IgD-negative memory B cell (primary cell): Measurements from ENCODE around the gene KCNN1. TPM values are rescaled to one million over a fixed set of nuclear protein-coding genes. Genes with fewer than 3 reads are reported as not detected.

Experiments used
- H3K27ac Mint-ChIP-seq, 3 donors: one replicate each; pipeline ENCODE4 v1.8.0; 2020 to 2022; ENCODE audit warnings: mild to moderate bottlenecking in 3 of 3, mixed read lengths in 3 of 3, moderate library complexity in 1 of 3
- H3K27me3 Mint-ChIP-seq: one replicate; pipeline ENCODE4 v1.8.0; 2021; ENCODE audit warnings: mixed read lengths
- H3K36me3 Mint-ChIP-seq: one replicate; pipeline ENCODE4 v1.8.0; 2020; ENCODE audit warnings: mild to moderate bottlenecking, mixed read lengths
- H3K4me1 Mint-ChIP-seq, 3 donors: one replicate each; pipeline ENCODE4 v1.8.0; 2020 to 2022; ENCODE audit warnings: mixed read lengths in 3 of 3, mild to moderate bottlenecking in 1 of 3
- H3K4me3 Mint-ChIP-seq, 4 donors: one replicate each; pipeline ENCODE4 v1.8.0; 2020 to 2022; ENCODE audit warnings: mild to moderate bottlenecking in 4 of 4, mixed read lengths in 4 of 4, moderate library complexity in 3 of 4
- H3K9me3 Mint-ChIP-seq, 3 donors: one replicate each; pipeline ENCODE4 v1.8.0; 2020 to 2021; ENCODE audit warnings: mixed read lengths in 3 of 3, mild to moderate bottlenecking in 1 of 3
- polyA plus RNA-seq: library from polyadenylated mRNA; unstranded; fragments of 300-500 nt; fragmentation: Illumina TruSeq; gene quantifications from one replicate; pipeline ENCODE4 v1.2.3, GENCODE V29; 2021

KCNN1 gene
- polyA plus RNA-seq, 1 donor from 2014 or later = not detected

DNA sequence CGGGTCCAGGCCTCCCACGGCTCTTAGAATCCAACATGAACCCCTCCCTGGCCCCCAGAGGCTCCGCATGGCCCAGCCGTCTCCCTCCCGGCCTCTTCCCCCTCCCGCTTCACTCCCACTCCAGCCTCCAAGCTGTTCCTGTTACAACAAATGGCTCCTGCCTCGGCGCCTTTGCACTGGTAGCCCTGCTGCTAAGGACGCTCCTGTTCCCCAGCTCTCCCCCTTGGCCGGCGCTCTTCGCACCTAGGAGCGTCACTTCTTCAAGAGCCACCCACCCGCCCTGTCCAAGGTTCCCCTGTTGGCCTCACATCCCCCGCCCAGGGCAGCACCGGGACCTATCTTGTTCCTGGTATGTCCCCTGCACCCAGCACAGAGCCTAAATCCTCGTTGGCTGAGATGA lies 24.7 kb upstream of the KCNN1 start:
- H3K27me3 Mint-ChIP-seq = no peaks in the 10 kb centered on the region
- H3K27ac Mint-ChIP-seq = peak overlapping the region in 1 of 3 donors; percentile 48
- peaks cover 4% of the 10 kb centered on the region for H3K36me3 Mint-ChIP-seq
- H3K4me1 Mint-ChIP-seq = peaks cover 8 to 11% (median 8%) of the 10 kb centered on the region in 3 donors
- peak overlapping the region in 1 of 4 donors; percentile 79 for H3K4me3 Mint-ChIP-seq
- H3K9me3 Mint-ChIP-seq = no peaks in the 10 kb centered on the region

DNA sequence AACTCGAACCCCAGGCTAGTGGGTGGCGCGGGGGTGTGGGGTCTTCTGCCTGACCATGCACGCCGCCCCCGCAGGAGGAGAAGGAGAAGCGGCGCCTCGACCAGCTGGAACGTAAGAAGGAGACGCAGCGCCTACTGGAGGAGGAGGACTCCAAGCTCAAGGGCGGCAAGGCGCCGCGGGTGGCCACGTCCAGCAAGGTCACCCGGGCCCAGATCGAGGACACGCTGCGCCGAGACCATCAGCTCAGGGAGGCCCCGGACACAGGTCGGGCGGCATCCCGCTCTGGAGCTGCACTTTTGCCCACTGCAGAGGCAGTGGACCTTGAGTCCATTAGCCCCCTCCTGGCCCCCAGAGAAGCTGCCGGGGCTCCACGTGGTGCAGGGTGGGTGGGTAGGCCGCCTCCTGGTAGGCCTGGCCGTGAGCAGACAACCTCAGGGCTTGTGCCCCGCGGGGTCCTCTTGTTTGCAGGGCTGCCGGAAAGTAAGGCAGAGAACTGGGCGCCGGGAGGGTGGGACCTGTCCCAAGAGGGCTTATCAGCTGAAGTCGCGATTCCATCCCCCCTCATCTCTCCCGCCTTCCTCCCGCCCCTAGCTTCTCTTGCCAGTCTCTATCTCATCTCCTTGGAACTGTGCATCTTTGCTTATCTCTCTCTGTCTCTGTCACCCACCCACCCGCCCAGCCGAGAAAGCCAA lies 24.2 kb upstream of the KCNN1 start:
- peaks cover 4% of the 10 kb centered on the region for H3K36me3 Mint-ChIP-seq
- no peaks in the 10 kb centered on the region for H3K9me3 Mint-ChIP-seq
- no peaks in the 10 kb centered on the region for H3K27me3 Mint-ChIP-seq
- peaks cover 10 to 14% (median 13%) of the 10 kb centered on the region in 3 donors for H3K4me1 Mint-ChIP-seq
- peak overlapping the region in 1 of 4 donors; percentile 79 for H3K4me3 Mint-ChIP-seq
- H3K27ac Mint-ChIP-seq = peak overlapping the region in 1 of 3 donors; percentile 48

DNA sequence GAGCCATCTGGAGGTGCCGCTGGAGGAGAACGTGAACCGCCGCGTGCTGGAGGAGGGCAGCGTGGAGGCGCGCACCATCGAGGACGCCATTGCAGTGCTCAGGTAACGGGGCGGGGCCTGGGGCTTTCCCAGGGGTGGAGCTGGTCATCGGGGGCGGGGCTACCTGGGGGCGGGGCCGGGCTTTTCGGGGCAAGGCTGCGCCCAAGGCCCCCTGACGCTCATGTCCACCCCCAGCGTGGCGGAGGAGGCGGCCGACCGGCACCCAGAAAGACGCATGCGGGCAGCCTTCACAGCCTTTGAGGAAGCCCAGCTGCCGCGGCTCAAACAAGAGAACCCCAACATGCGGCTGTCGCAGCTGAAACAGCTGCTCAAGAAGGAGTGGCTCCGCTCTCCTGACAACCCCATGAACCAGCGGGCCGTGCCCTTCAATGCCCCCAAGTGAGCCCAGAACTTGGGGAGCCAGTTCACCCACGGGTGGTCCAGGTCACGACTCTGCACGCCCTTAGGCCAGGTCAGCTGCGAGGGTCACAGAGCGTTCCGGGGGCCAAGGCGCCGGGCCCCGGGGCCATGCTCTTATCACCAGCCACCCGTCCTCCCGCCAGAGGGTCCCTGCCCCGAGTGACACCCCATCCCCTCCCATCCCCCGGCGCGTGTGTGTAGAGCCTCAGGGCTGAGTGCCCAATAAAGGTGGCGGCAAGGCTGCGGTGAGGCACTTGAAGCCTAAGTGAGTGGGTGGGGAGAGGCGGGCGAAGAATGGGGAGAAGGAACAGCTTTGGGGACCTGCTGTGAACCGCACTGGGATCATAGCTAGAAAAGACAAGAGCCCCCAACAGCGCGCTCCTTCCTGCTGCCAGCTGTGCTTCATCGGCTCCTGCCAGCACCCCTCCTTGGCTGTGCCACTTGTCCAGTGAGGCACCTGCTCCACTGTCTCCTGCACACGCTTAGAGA lies 23.4 kb upstream of the KCNN1 start:
- Mint-ChIP-seq H3K27ac (peak overlapping the region in 2 of 3 donors; percentile 87 to 99), H3K4me3 (peak overlapping the region in 1 of 4 donors; percentile 69), H3K27me3 (no peaks in the 10 kb centered on the region), H3K4me1 (peaks cover 10 to 14% (median 13%) of the 10 kb centered on the region in 3 donors), H3K9me3 (no peaks in the 10 kb centered on the region), H3K36me3 (peaks cover 4% of the 10 kb centered on the region)

DNA sequence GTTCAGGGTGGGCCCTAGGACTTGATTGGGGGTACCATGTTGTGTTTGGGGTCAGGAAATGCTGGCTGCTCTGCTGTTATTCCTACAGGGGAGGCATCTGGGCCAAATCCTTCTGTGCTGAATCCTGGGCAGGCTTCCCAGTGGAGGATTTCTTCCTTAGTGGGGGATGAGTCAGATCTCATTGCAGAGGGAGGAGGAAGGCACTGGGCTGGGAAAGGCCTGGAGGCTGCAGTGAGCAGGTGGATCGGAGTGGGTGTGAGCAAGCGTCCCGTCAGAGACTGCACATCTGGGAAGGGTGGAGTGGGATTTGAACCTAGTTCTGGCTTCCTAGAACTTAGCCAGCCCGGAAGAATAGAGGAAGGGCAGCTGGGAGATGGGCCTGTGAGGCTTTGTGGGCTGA lies 22.6 kb upstream of the KCNN1 start:
- Mint-ChIP-seq H3K4me3 (peak overlapping the region in 1 of 4 donors; percentile 69), H3K4me1 (peaks cover 12 to 19% (median 16%) of the 10 kb centered on the region in 3 donors), H3K27ac (peak overlapping the region in 2 of 3 donors; percentile 87 to 99), H3K9me3 (no peaks in the 10 kb centered on the region), H3K27me3 (peaks cover 4% of the 10 kb centered on the region), H3K36me3 (peaks cover 4% of the 10 kb centered on the region)

DNA sequence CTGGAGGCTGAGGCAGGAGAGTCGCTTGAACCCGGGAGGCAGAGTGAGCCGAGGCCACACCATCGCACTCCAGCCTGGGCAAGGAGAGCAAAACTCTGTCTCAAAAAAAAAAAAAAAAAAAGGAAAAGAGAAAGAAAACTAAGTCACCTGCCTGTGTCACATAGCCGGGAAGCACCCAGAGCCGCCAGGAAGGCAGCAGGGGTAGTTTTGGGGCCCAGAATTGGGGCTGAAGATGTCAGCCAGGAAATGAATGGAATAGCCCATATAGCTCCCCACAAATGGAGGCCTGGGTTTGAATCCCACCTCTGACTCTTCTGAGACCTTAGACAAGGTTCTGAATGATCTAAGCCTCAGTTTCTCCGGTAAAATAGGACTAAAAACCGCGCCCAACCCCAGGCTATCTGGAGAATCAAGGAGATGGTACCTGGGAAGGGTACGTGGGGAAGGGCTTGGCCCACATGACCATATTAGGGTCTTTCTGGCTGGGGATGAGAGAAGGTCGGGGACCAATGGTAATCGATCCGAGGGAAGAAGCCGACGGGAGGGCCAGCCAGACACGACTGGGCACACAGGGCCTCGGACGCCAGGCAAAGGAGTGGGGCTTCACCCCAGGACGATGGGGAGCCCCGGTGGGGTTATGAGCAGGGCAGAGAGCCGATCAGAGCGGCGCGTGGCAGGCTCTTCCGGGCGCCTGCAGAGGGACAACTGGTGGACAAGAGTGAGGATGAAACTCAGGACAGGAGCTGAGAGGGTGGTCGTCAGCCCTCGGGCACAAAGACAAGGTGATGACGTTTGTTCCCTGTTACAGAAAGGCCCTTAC lies 19.7 kb upstream of the KCNN1 start:
- Mint-ChIP-seq H3K4me1 (peaks cover 22 to 37% (median 31%) of the 10 kb centered on the region in 3 donors), H3K27me3 (peaks cover 29% of the 10 kb centered on the region), H3K27ac (peak overlapping the region; percentile 95 to 99 (median 99)), H3K9me3 (peaks cover 0 to 2% (median 0%) of the 10 kb centered on the region in 3 donors), H3K4me3 (peak overlapping the region; percentile 86 to 97 (median 92)), H3K36me3 (peaks cover 2% of the 10 kb centered on the region)

DNA sequence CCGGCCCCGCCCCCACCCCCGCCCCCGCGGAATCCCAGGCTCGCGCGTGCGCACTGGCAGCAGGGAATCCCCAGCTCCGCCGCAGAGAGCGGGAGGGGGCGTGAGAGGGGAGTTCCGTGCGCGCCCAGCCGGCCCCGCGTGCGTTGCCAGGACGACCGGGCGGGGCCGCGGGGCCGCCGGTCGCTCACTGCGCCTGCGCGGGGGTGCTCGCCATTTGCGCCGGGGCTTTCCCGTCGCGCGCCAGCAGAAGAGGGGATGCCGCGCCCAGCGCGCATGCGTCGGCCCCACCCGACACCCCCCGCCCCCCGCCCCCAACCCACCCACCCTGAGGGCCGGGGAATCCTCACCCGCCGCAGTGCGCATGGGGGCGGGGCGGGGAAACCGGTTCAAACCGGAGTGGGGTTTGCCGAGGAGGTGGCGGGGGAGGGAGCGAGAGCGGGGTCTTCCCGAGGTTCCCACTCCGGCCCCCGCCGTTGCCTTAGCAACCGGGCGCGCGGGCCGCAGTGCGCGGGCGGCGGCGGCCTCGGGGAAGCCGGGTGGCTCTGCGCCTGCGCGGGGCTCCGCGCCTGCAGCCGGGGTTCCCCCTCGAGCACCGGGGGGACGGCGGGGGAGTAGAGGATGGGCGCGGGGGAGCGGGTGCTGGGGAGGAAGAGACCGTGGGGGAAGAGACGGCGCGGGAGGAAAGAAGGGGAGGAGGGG lies 18.9 kb upstream of the KCNN1 start:
- peak overlapping the region in 2 of 3 donors; percentile 99 for H3K27ac Mint-ChIP-seq
- peaks cover 22 to 37% (median 34%) of the 10 kb centered on the region in 3 donors for H3K4me1 Mint-ChIP-seq
- peaks cover 37% of the 10 kb centered on the region for H3K27me3 Mint-ChIP-seq
- H3K36me3 Mint-ChIP-seq = no peaks in the 10 kb centered on the region
- peak overlapping the region; percentile 60 to 97 (median 92) for H3K4me3 Mint-ChIP-seq
- H3K9me3 Mint-ChIP-seq = peaks cover 0 to 2% (median 0%) of the 10 kb centered on the region in 3 donors

DNA sequence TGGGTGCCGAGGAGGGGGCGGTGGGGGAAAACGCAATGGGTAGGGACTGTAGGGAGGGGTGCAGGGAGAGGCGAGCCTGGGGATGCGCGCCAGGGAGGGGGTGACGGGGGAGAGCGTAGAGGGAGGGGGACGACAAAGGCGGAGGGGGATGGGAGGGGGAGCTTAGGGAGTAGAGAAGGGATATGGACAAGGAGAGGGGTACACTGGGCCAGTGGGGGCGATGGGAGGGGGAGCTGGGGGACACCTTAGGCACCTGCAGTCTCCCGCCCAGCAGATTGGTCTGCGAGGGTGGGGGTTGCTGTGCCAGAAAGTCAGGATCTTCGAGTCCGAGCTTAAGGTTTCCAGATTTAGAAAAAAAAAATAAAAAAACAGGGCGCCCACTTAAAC lies 18.4 kb upstream of the KCNN1 start:
- peaks cover 22 to 37% (median 34%) of the 10 kb centered on the region in 3 donors for H3K4me1 Mint-ChIP-seq
- H3K9me3 Mint-ChIP-seq = peaks cover 0 to 2% (median 0%) of the 10 kb centered on the region in 3 donors
- peak overlapping the region; percentile 60 to 89 (median 83) for H3K4me3 Mint-ChIP-seq
- H3K36me3 Mint-ChIP-seq = no peaks in the 10 kb centered on the region
- H3K27ac Mint-ChIP-seq = peak overlapping the region in 2 of 3 donors; percentile 95 to 98
- peaks cover 41% of the 10 kb centered on the region for H3K27me3 Mint-ChIP-seq

DNA sequence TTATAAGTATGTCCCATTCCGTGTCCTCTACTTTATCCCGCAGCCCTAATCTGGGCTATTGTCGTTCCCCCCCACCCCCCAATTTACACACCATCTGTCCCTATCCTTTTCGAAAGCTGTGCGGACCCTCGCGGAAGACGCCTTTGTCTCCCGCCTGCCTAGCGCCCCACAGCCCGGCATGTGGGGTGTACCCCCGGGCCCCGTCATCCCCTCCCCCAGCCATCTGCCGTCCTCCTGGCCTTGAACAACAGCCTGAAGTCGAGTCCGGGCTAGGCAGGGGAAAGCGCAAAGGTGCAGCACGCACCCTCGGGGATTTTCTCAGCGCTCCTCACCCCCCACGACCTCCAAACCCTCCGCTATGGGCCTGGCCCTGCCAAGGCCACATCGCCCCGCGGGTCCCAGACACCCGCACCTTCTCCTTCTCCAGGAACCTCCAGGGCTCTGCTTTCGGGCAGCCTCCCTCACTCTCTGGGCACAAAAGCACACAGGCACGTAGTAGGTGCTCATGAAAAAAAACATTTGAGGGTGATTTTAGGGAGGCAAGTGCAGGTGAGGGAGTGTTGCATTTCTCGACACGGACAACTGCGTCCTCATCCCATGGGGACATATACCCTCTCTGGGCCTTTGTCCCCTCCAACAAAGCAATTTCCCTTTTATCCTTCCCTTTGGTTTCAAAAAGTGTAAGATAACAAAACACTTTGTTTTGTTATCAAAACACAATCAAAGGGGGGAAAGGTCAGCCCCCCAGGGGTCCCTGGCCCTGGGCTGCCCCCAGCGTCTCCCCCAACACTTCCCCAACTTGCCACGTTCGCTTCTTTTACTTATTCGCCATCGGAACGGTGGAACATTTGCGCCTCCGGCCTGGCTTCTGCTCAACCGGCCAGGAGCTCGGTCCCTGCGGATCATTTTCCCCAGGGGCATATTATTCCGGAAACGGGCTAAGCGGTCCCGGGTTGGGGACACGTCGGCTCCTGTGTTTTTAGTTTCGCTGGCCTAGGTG lies 17.7 kb upstream of the KCNN1 start:
- H3K36me3 Mint-ChIP-seq = no peaks in the 10 kb centered on the region
- peaks cover 0 to 2% (median 0%) of the 10 kb centered on the region in 3 donors for H3K9me3 Mint-ChIP-seq
- peak overlapping the region; percentile 83 to 98 (median 95) for H3K27ac Mint-ChIP-seq
- peaks cover 22 to 37% (median 34%) of the 10 kb centered on the region in 3 donors for H3K4me1 Mint-ChIP-seq
- H3K27me3 Mint-ChIP-seq = peaks cover 46% of the 10 kb centered on the region
- peak overlapping the region; percentile 57 to 96 (median 87) for H3K4me3 Mint-ChIP-seq

DNA sequence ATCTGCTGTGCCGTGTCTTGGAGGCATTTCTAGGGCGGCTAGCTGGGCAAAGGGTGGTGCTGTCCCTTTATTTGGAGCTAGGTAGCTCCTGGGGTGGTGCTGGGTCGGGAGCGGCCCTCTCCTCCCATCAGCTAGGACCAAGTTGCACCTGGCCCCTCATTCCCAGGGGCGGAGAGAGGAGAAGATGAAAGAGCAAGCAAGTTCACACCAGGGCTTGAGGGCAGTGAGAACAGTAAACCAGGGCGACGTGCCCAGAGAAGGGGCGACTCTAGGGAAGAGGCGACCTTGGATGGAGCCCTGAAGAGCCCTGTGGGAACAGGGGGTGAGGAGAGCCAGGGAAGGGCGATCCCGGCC lies 17.0 kb upstream of the KCNN1 start:
- H3K4me1 Mint-ChIP-seq = peaks cover 22 to 37% (median 34%) of the 10 kb centered on the region in 3 donors
- H3K27me3 Mint-ChIP-seq = peaks cover 46% of the 10 kb centered on the region
- peak overlapping the region; percentile 80 to 98 (median 95) for H3K27ac Mint-ChIP-seq
- H3K9me3 Mint-ChIP-seq = peaks cover 0 to 2% (median 0%) of the 10 kb centered on the region in 3 donors
- H3K4me3 Mint-ChIP-seq = peak overlapping the region; percentile 53 to 96 (median 86)
- no peaks in the 10 kb centered on the region for H3K36me3 Mint-ChIP-seq

DNA sequence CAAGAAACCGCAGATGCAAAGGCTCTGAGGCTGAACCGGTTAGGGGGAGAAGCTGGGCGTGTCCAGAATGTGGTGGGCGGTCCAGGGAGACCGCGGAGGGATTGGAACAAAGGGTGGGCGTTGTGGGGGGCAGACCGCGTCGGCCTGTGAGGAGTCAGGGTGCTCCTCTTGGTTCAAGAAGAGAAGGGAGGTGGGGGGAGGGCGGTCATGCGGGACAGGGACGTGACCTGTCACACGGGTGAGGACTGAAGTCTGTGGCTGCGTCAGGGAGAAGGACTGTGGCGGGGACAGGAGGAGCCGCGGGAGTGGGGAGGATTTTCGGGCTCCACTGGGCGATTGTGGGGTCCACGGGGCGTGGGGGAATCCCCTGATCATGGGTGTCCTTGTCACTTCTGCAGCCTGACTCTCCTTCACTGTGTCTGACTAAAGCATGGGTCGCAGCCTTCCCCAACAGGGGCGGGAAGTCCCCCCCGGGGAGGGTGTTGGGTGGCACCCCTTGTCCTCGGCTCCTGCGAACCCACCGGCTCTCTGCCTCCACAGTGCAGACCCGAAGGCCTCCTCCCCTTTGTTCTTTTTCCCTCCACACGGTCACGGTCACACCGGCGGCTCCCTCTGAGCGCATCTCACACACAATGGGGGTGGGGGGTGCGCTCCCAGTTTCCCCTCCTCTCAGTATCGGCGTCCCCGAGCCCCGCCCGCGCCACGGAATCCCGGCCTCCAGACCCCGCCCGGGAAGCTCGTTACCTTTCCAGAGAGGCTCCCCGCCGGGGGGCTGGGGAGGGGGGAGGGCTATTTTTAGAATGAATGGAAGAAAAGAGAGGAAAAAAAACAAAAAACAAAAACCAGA lies 16.4 kb upstream of the KCNN1 start:
- peak overlapping the region; percentile 80 to 98 (median 95) for H3K27ac Mint-ChIP-seq
- H3K4me3 Mint-ChIP-seq = peak overlapping the region; percentile 53 to 88 (median 85)
- peaks cover 46% of the 10 kb centered on the region for H3K27me3 Mint-ChIP-seq
- peaks cover 22 to 37% (median 34%) of the 10 kb centered on the region in 3 donors for H3K4me1 Mint-ChIP-seq
- peaks cover 0 to 2% (median 0%) of the 10 kb centered on the region in 3 donors for H3K9me3 Mint-ChIP-seq
- no peaks in the 10 kb centered on the region for H3K36me3 Mint-ChIP-seq

DNA sequence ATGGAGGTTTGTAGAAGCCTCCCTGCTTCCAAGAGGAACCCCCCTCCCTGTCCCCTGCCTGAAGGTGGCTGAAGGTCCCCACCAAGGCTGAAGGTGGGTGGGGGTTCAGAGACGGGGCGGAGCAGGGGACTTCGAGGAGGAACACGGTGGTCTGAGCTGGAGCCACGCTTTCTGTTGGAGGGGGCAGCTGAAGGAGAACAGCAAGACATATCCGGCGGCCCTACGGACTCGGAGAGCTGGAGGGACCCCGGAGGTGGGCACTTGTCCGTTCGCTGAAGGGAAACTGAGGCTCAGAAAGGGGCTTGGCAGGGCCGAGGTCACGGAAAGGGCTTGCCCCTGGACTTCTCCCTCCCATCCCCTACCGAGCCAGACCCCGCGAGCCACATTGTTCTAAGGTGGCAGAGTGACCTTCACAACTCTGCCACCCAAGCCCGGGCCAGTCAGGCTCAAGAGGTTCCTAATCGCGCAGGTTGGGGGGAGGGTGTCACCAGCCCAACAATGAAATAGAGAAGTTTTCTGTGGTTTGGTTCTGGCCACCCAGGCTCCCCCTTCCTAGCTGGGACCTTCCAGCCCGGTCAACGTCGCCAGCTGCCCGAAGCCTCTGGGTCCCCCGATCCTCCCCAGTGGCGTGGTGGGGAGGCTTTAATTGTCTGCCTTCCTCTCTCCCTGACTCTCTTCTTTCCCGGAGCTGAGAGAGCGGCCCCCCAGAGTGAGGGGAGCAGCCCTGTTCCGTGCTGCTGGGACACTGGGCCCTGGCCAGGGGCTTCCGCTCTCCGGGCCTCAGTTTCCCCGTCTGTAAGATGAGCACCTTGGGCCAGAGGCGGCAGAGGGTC lies 15.5 kb upstream of the KCNN1 start:
- peaks cover 52% of the 10 kb centered on the region for H3K27me3 Mint-ChIP-seq
- peak overlapping the region in 2 of 3 donors; percentile 13 to 98 for H3K27ac Mint-ChIP-seq
- peak overlapping the region in 3 of 4 donors; percentile 18 to 85 (median 83) for H3K4me3 Mint-ChIP-seq
- peaks cover 19 to 33% (median 26%) of the 10 kb centered on the region in 3 donors for H3K4me1 Mint-ChIP-seq
- no peaks in the 10 kb centered on the region for H3K36me3 Mint-ChIP-seq
- peaks cover 0 to 2% (median 0%) of the 10 kb centered on the region in 3 donors for H3K9me3 Mint-ChIP-seq
